HG03060 (cell line): Measurements from ENCODE around the gene NUDCD3.
"Not testable (repeated sequence)": the region's sequence is repeated elsewhere in the genome, so short reads cannot be mapped to it uniquely, and the experiment has no call there.

Source experiments
- ATAC-seq: cut with Tn5 transposase; IDR thresholded peaks from one replicate; pipeline ENCODE4 v1.9.1; 2021; ENCODE audit warnings: low read depth, moderate number of reproducible peaks; ENCODE audit not compliant: unreplicated experiment

Gene NUDCD3

DNA sequence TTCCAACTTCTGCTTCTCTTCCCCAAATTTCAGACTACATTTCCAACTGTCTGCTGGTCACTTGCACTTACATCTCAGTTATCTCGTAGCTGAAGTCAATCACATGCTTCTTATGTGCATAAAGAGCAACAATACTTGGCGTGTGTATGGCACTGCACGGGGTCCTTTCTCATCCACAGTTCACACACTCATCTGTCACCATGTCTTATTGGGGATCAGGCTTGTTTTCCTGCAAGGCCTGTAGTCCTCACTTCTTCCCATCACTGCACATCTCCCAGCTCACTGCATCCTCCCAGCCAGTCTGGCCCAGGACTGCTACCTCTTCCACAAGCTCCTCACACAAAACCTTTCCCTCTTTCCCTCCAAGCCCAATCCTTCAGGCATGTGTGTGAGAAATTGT lies 35.3 kb downstream of the NUDCD3 start:
- no peak for ATAC-seq

- ATAC-seq = no peak
Observed at GRCh38 chr7:44454348-44454747, 36.1 kb downstream of the NUDCD3 start.

DNA sequence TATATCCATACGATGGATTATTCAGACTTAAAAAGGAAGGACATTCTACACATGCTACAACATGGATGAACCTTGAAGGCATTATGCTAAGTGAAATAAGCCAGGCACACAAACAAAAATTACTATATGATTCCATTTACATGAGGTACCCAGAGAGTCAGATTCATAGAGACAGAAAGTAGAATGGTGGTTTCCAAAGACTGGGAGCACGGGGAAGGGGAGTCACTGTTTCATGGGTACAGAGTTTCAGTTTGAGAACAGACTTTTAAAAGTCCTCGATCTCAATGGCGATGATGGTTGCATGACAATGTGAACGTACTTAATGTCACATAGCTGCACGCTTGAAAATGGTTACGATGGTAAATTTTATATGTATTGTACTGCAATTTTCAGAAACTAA lies 39.3 kb downstream of the NUDCD3 start:
- no peak for ATAC-seq

GRCh38 chr7:44449584-44449928 lies 40.9 kb downstream of the NUDCD3 start:
- ATAC-seq = no peak

DNA sequence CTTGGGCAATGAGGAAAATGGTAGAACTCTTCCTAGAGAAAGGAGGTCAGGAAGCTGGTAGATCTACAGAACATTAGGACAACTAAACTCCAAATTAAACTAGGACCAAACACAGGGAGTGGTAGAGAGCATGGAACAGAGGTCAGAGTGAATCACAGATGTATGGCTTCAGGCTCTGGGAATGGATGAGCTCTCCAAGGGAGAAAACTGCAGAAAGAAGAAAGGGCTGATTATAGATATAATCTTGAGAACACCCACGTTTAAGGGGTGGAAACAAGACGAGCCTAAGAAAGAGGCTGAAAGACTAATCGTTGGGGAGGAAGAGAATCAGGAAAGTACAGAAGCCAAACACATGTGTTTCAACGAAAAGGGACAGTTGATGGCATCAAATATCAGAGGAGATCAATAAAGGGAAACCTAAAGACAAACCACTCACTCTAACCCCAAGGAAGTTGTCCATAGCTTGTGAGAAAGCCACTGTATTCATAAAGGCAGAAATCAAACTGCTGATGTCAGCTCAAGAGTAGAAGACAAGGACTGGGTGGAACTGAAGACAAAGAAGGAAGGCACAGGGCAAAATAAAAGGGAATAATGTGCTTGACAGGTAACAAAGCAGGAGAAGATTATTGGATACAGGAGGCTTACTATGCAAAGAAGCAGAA lies 41.4 kb downstream of the NUDCD3 start:
- no peak for ATAC-seq

- no peak for ATAC-seq
Observed at GRCh38 chr7:44447874-44448425, 42.5 kb downstream of the NUDCD3 start.

DNA sequence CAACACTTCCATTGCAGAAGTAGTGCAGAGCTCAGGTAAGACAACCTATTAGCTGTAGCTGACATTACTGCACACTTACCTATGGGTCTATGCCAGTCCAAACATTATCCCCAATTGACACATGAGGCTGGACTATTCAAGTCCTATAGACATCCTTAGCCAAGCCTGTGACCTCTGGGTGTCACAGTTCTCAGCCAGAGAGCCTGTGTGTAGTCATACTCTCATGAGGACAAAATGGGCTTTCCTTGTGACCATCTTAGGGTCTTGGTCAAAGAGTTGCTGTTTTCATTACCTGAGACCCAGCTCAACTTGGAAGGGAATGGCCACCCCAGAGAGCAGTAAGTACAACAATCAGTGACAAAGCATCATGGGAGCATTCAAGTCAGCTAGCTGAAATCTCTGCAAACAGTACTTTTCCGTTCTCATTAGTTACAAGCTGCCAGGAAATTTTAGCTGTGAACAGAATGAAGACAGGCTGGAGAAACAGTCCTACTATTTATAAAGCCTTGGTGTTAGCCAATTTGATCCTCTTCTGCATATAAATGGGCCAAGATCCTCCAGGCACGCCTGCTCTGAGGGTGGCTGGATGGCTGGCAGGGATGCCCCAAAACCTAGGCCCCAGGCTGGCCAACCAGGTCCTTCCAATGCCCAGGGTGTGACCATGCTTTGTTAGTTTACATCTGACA lies 44.3 kb downstream of the NUDCD3 start:
- ATAC-seq = no peak

DNA sequence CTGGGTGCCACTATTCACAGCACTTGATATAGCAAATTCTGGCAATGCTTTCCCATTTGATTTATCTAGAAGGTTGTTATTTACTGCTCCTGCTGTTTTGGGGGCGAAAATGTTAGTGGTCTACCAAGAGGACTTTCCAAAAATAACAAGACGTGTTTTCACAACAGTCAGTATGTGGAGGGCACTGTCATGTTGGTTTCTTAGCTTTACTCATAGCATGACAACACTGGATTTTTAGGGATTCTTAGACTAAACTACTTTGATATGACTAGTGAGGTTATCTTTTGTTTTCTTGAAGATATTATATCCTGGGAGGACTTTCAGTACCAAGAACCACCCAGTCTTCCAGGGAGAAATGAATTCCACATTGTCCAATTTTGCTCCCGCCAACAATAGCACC lies 49.4 kb downstream of the NUDCD3 start:
- no peak for ATAC-seq

- no peak for ATAC-seq
Observed at GRCh38 chr7:44440577-44441078, 49.8 kb downstream of the NUDCD3 start.

GRCh38 chr7:44439926-44440325 lies 50.5 kb downstream of the NUDCD3 start:
- no peak for ATAC-seq

DNA sequence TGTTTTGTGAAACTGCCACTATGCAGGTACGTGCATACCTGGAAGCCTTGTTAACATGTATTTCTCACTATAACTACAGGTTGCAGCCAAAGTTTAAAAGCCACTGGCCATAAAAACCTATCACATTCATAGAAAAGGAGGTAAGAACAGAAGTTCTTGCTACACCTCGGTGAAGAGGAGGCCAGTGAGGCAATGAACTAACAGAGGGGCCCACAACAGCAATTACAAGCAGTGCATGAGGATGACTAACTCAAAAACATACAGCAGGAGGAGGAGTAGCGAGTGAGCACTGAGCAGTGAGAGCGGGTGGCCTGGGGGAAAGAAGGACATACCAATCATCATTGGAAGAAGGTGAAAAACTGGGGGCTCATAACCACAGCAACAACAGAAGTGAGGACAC lies 51.6 kb downstream of the NUDCD3 start:
- ATAC-seq = no peak

DNA sequence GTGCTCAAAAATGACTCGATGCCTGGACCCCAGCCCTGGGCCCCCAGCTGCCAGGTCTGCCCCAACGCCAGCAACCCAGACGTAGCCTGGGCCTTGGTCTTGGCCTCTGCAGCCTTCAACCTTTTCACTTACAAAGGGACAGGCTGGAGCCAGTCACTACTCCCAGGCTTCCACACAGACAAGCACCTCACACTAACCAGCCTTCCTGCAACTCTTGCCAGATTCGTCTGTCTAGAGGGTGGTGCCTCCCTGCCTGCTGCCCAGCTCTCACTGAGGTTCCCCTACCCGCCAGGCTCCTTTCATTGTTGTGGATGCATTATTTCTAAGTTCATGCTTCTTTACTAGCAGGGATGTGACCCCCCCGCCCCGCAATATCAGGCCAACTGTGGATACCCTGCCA lies 56.3 kb downstream of the NUDCD3 start:
- ATAC-seq = no peak

DNA sequence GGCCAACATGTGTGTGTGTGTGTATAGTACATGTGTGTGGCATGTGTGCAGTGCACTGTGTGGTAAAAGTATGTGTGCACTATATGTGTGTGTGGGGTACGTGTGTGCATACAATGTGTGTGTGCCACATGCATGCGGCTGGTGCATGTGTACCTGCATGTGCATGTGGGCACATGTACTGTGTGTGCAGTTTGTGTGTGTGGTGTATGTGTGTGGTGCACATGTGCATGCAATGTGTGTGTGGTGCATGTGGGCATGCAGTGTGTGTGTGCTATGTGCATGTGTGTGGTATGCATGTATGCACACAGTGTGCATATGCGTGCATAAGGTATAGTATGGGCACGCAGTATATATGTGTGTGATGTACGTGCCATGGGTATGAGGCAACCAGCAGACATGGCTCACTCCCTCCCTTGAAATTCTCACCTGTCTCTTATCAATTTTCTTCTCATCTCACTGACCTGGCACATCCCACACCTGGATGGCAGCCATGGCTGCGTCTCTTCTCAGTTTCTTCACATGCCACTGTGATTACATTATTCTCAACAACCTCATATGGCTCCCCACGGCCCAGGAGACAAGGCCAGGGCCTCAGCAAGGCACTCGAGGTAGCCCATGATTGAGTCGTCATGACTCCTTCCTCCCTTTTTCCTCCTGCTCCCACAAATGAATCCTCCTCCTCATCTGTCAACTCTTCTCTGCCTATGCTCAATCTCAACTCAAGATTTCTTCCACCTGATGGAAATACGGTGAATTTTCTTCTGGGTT lies 57.0 kb downstream of the NUDCD3 start:
- ATAC-seq = no peak

- no peak for ATAC-seq
Observed at GRCh38 chr7:44432381-44432977, 58.0 kb downstream of the NUDCD3 start.

- ATAC-seq = no peak
Observed at GRCh38 chr7:44431091-44431608, 59.3 kb downstream of the NUDCD3 start.

DNA sequence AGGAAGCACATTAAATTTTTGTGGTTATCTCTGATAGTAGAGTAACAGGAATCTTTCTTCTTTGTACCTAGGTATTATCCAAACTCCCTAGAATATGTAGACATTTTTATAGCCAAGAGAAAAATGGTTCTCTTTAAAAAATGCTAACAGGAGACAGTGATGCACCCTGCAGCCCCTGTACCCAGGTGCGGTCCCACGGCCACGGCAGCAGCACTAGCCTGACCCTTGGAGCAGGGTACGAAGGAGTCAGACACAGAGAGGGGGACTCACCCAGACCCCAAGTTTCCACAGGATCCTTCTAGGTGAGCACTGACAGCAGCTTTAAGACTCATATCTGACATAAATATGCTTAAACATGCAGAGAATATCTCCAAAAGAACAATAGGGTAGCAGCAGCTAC lies 60.4 kb downstream of the NUDCD3 start:
- no peak for ATAC-seq

- ATAC-seq = not testable (repeated sequence)
Observed at GRCh38 chr7:44424762-44425161, 65.7 kb downstream of the NUDCD3 start.

- ATAC-seq = no peak
Observed at GRCh38 chr7:44416941-44417340, 73.5 kb downstream of the NUDCD3 start.

GRCh38 chr7:44415510-44415909 lies 74.9 kb downstream of the NUDCD3 start:
- no peak for ATAC-seq

- ATAC-seq = no peak
Observed at GRCh38 chr7:44415047-44415446, 75.4 kb downstream of the NUDCD3 start.

GRCh38 chr7:44411306-44411705 lies 79.2 kb downstream of the NUDCD3 start:
- no peak for ATAC-seq
